ENCODE data around the gene GAL3ST2. TPM values are rescaled to one million over a fixed set of nuclear protein-coding genes. Genes with fewer than 3 reads are reported as not detected.

Gene GAL3ST2
- total RNA-seq, 1 experiment from 2014 or later: not detected

GRCh38 chr2:241808051-241808720 is 31.6 kb downstream of the GAL3ST2 start:
- BruUV-seq (replicated peaks): no TSS peak
- no peak for TF ChIP-seq EZH2phosphoT487 (IDR thresholded peaks at IDR 0.05; ENCODE audit: borderline replicate concordance, low read length)
- TF ChIP-seq EZH2 (IDR thresholded peaks at IDR 0.05; ENCODE audit: low read length, unreplicated experiment): no peak
- Histone ChIP-seq H3F3A (ENCODE audit: low read length, unreplicated experiment) (no peaks in the 10 kb centered on the region), H3K4me2 (ENCODE audit: low read length) (no peak overlapping the region), H3K79me2 (ENCODE audit: low read length) (no peaks in the 10 kb centered on the region), H3K36me3 (ENCODE audit: low read depth, low read length) (no peaks in the 10 kb centered on the region), H3K4me1 (ENCODE audit: insufficient read depth, low read length) (peaks cover 6% of the 10 kb centered on the region; the same call in 1 of the 2 replicates), H3K27me3 (ENCODE audit: low read length) (no peaks in the 10 kb centered on the region), H3K4me3 (ENCODE audit: low read length) (no peak overlapping the region), H3K9ac (ENCODE audit: low read length) (no peak overlapping the region), H4K20me1 (ENCODE audit: low read length) (no peaks in the 10 kb centered on the region), H3K27ac (ENCODE audit: low read length) (no peak overlapping the region), H3K9me3 (ENCODE audit: low read length) (no peaks in the 10 kb centered on the region), H3K9me2 (replicated peaks; ENCODE audit: low read length) (no peaks in the 10 kb centered on the region), H2AFZ (ENCODE audit: low read length) (no peak overlapping the region)
- intact Hi-C loops (cut with micrococcal nuclease): no loop called here
- ChIA-PET CTCF (no interaction called here), POLR2A (ENCODE audit: unreplicated experiment) (no interaction called here)
- ATAC-seq (no peak), DNase-seq (no peak)

DNA sequence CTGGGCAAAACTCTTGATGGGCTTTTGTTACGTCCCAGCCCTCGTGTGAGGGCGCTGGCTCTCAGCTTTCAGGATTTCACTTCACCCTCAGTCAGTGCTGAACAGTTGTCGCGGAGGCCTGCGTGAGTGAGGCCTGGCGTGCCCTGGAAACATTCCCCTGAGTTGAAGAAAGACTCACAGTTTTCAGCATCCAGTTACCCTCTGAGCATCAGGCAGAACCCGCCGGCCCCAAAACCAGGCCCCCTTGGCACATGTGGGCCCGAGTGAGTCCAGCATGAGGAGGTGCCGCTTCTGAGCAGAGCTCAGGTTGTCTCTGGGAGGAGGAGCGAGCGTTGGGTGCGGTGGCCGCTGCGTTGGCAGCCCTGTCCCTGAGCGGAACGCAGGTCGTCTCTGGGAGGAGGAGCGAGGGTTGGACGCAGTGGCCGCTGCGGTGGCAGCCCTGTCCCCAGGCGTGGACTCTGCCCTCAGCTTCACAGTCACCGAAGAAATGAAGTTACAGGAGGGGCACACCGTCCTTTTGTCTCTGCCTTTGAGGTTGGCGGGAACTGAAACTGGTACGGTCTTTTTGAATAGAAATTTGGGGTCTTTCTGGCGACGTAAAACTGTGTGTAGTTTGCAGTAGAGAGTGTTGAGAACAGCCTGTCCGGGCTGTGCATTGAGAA is 32.2 kb downstream of the GAL3ST2 start, which contains the start of gene NEU4:
Gene NEU4, plus strand, starts transcription at position 473 of the 662 bp plus-strand sequence. CDS start 5,292 bp downstream, outside the sequence.
- H3K9me3 ChIP-seq (ENCODE audit: low read length): no peaks in the 10 kb centered on the region
- no peaks in the 10 kb centered on the region for H3K9me2 ChIP-seq (replicated peaks; ENCODE audit: low read length)
- no peak within 1 kb of the TSS for H2AFZ ChIP-seq (ENCODE audit: low read length)
- H3K9ac ChIP-seq (ENCODE audit: low read length): no peak within 1 kb of the TSS
- no peaks in the 10 kb centered on the region for H3K79me2 ChIP-seq (ENCODE audit: low read length)
- ChIA-PET POLR2A (ENCODE audit: unreplicated experiment) (no interaction called here), CTCF (no interaction called here)
- DNase-seq: no peak
- H3K4me2 ChIP-seq (ENCODE audit: low read length): no peak within 1 kb of the TSS
- H4K20me1 ChIP-seq (ENCODE audit: low read length): no peaks in the 10 kb centered on the region
- no peak within 1 kb of the TSS for H3K27ac ChIP-seq (ENCODE audit: low read length)
- no peaks in the 10 kb centered on the region for H3F3A ChIP-seq (ENCODE audit: low read length, unreplicated experiment)
- no peak for ATAC-seq
- intact Hi-C loops (cut with micrococcal nuclease): no loop called here
- TF ChIP-seq EZH2phosphoT487 (IDR thresholded peaks at IDR 0.05; ENCODE audit: borderline replicate concordance, low read length): no peak
- TF ChIP-seq EZH2 (IDR thresholded peaks at IDR 0.05; ENCODE audit: low read length, unreplicated experiment): no peak
- TF ChIP-seq CTCF (conservative IDR thresholded peaks at IDR 0.05; ENCODE audit: low read depth, low read length): no peak
- no TSS peak for BruUV-seq (replicated peaks)
- H3K4me3 ChIP-seq (ENCODE audit: low read length): no peak within 1 kb of the TSS
- H3K36me3 ChIP-seq (ENCODE audit: low read depth, low read length): no peaks in the 10 kb centered on the region
- peaks cover 6% of the 10 kb centered on the region; the same call in 1 of the 2 replicates for H3K4me1 ChIP-seq (ENCODE audit: insufficient read depth, low read length)
- no peaks in the 10 kb centered on the region for H3K27me3 ChIP-seq (ENCODE audit: low read length)

DNA sequence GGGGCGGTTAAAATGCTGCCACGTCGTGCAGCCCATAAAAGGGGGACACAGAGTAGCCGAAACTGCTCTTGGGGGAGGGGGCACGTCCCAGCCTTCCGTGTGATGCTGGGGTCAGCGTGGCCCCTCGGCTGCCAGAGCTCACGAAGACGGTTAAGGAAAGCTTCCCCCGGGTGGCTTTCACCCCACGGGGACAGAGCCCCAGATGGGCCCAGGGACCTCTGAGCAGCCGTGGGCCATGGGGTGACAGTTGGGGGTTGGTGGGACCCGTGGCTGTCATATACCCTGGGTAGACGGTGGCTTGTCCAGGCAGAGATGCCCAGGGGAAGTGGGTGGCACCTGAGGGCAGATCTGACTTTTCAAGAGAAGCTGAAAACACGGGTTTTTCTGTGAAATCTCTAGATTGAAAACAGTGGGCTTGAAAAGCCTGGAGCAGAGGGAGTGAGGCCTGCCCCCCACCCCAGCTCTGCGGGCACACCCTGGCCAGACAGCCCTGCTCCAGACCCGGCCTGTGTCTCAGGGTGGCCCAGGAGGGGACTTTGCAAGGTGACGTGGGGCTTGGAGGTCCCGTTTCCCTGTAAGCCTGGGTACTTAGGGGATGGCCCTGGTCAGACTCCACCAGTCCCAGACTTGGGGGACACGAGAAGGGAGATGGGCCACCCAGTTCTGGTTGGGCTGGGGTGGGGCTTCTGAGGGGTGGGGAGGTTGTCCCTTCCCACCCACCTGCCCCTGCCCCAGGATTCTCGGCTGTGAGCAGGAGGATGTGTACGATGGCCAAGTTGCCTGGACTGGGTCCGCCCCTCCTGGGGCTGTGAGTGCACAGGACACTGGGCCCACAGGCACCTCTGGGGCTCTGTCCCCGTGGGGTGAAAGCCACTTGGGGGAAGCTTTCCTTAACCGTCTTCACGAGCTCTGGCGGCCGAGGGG is 33.0 kb downstream of the GAL3ST2 start:
- POLR2A ChIA-PET (ENCODE audit: unreplicated experiment): no interaction called here
- CTCF ChIA-PET: no interaction called here
- Histone ChIP-seq H3K27me3 (ENCODE audit: low read length) (no peaks in the 10 kb centered on the region), H3F3A (ENCODE audit: low read length, unreplicated experiment) (no peaks in the 10 kb centered on the region), H2AFZ (ENCODE audit: low read length) (no peak overlapping the region), H3K9me3 (ENCODE audit: low read length) (no peaks in the 10 kb centered on the region), H3K4me2 (ENCODE audit: low read length) (no peak overlapping the region), H3K79me2 (ENCODE audit: low read length) (no peaks in the 10 kb centered on the region), H3K4me3 (ENCODE audit: low read length) (no peak overlapping the region), H3K27ac (ENCODE audit: low read length) (no peak overlapping the region), H3K36me3 (ENCODE audit: low read depth, low read length) (no peaks in the 10 kb centered on the region), H3K4me1 (ENCODE audit: insufficient read depth, low read length) (peaks cover 3% of the 10 kb centered on the region; the same call in 1 of the 2 replicates), H4K20me1 (ENCODE audit: low read length) (no peaks in the 10 kb centered on the region), H3K9ac (ENCODE audit: low read length) (no peak overlapping the region), H3K9me2 (replicated peaks; ENCODE audit: low read length) (no peaks in the 10 kb centered on the region)
- DNase-seq (no peak), ATAC-seq (no peak)
- TF ChIP-seq EZH2phosphoT487 (IDR thresholded peaks at IDR 0.05; ENCODE audit: borderline replicate concordance, low read length) (no peak), EZH2 (IDR thresholded peaks at IDR 0.05; ENCODE audit: low read length, unreplicated experiment) (no peak), CTCF (conservative IDR thresholded peaks at IDR 0.05; ENCODE audit: low read depth, low read length) (no peak)
- intact Hi-C loops (cut with micrococcal nuclease): no loop called here
- no TSS peak for BruUV-seq (replicated peaks)

Measured in PC-3 (cell line).